ENCODE measurements around the gene TREM2.
"Not testable (repeated sequence)": the region's sequence is repeated elsewhere in the genome, so short reads cannot be mapped to it uniquely, and the experiment has no call there.

TREM2 gene

DNA sequence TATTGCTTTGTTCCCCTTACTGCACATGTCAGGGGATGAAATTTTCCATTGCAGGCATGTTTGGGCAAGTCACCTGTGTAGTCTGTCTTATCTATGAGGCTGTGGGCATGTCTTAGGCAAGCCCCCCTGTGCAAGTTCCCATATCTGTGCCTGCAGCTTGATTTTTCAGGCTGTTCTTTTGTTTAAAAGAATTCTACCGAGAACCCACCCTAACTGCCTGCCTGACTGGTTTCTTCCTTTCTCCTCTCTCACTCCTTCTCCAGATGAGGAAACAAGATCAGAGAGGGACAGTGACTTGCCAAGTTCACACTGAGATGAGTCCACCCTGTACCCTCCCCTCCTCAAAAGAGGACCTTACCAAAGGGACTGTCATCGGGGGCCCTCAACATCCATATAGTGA lies 27.1 kb upstream of the TREM2 start:
- Mint-ChIP-seq H3K9me3 (no peaks in the 10 kb centered on the region), H3K27me3 (no peaks in the 10 kb centered on the region), H3K4me3 (no peak overlapping the region), H3K27ac (no peak overlapping the region), H3K36me3 (peaks cover 3% of the 10 kb centered on the region), H3K4me1 (peaks cover 59% of the 10 kb centered on the region)

DNA sequence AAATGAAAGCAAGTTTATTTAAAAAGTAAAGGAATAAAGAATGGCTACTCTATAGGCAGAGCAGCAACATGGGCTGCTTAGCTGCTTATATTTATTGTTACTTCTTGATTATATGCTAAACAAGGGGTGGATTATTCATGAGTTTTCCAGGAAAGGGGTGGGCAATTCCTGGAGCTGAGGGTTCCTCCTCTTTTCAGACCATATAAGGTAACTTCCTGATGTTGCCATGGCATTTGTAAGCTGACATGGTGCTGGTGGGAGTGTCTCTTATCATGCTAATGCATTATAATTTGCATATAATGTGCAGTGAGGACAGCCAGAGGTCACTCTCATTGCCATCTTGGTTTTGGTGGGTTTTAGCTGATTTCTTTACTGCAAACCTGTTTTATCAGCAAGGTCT lies 26.1 kb upstream of the TREM2 start:
- H3K4me1 Mint-ChIP-seq, result peaks cover 50% of the 10 kb centered on the region
- H3K36me3 Mint-ChIP-seq, H3K9me3 Mint-ChIP-seq, H3K4me3 Mint-ChIP-seq, H3K27me3 Mint-ChIP-seq, H3K27ac Mint-ChIP-seq: not testable (repeated sequence)

GRCh38 chr6:41187924-41188886 lies 25.3 kb upstream of the TREM2 start:
- H3K27ac Mint-ChIP-seq, result no peak overlapping the region
- H3K27me3 Mint-ChIP-seq, result no peaks in the 10 kb centered on the region
- no peak overlapping the region for H3K4me3 Mint-ChIP-seq
- H3K4me1 Mint-ChIP-seq, result peaks cover 45% of the 10 kb centered on the region
- H3K9me3 Mint-ChIP-seq, result no peaks in the 10 kb centered on the region
- H3K36me3 Mint-ChIP-seq, result no peaks in the 10 kb centered on the region

- Mint-ChIP-seq H3K27ac (no peak overlapping the region), H3K27me3 (no peaks in the 10 kb centered on the region), H3K9me3 (no peaks in the 10 kb centered on the region), H3K4me1 (peaks cover 49% of the 10 kb centered on the region), H3K4me3 (no peak overlapping the region), H3K36me3 (no peaks in the 10 kb centered on the region)
Observed at GRCh38 chr6:41186031-41186562, 23.2 kb upstream of the TREM2 start.

DNA sequence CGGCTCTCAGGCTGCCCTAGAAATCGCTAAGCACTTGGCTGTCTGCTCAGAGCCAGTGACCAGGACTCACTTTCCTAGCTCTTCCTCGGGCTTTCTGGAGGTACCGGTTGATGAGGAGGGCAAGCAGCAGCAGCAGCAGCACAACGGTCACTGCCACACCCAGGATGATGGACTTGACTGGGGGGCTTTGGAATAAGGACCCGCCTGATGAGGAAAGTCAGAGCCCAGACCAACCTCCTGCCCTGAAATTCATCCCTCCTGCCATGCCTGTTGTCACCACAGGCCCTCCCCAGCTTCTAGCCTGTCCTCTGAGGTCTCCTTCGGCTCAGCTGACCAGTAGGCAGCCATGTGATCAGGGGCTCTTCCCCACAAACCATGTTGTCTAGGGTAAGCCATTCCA lies 21.8 kb upstream of the TREM2 start:
- Mint-ChIP-seq H3K9me3 (no peaks in the 10 kb centered on the region), H3K36me3 (no peaks in the 10 kb centered on the region), H3K4me3 (no peak overlapping the region), H3K4me1 (peaks cover 50% of the 10 kb centered on the region), H3K27ac (no peak overlapping the region), H3K27me3 (no peaks in the 10 kb centered on the region)

DNA sequence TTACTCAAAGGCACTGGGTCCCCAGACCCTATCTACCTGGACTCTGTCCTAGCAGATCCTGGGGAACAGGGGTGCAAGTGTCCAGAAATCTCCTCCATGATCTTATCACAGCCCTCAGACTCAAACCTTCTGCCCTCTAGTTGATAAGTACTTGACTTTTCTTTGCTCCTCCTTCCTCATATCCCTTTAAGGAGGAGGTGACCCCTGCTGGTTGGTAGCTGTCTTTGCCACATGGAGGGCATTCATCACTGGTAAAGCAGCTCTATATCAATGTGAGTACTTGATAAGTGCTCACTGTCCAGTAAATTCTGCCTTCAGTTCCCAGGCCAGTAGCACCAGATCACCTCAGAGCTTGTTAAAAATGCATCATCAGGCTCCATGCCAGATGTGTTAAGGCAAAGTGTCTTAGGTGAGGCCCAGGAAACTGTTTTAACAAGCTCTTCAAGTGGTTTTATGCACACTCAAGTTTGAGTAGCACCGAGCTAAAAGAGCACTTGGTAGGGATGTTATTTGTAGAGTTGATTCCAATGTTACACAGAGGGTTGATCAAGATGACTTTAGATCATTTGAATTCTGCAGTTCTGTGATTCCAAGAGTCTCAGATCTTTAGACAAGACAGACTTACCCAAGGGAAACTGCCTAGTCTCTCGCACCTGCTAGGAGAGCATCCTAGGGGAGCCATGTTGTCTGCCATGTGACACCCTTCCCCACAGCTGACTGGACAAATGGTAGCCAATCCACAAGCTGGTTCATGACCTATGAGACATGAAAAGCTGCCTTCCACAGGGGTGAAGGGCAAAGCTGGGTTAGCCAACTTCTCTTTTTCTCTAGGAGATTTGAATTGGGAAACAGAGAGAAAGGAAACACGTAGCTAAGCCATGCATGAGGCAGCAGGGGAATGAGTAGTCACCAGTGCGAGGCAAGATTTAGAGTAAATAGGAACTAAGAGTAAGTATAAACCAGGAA lies 19.4 kb upstream of the TREM2 start:
- peaks cover 39% of the 10 kb centered on the region for H3K4me1 Mint-ChIP-seq
- H3K27ac Mint-ChIP-seq, result no peak overlapping the region
- H3K36me3 Mint-ChIP-seq, result no peaks in the 10 kb centered on the region
- no peaks in the 10 kb centered on the region for H3K9me3 Mint-ChIP-seq
- no peak overlapping the region for H3K4me3 Mint-ChIP-seq
- no peaks in the 10 kb centered on the region for H3K27me3 Mint-ChIP-seq

DNA sequence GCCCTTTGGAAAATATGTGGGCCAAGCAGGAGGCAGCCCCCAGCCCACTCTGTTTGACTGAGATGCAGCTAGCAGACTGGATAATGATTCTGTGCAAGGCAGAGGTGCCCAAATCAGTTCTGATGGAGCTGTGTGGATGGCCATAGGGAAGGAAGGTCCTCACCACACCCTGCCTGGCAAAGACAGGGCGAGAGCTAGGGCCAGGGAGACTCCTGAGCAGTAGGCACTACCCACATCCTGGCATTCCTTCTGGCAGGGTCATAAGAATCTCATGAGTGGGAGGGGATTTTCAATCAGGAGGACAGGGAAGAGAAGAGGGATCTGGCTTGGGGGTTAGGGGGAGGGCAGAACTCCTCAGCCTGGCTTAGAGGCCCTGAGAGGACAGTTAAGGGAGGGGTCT lies 18.6 kb upstream of the TREM2 start:
- H3K4me1 Mint-ChIP-seq, result peaks cover 31% of the 10 kb centered on the region
- no peak overlapping the region for H3K27ac Mint-ChIP-seq
- no peaks in the 10 kb centered on the region for H3K27me3 Mint-ChIP-seq
- no peaks in the 10 kb centered on the region for H3K9me3 Mint-ChIP-seq
- H3K36me3 Mint-ChIP-seq, result no peaks in the 10 kb centered on the region
- no peak overlapping the region for H3K4me3 Mint-ChIP-seq

GRCh38 chr6:41179163-41179562 lies 16.2 kb upstream of the TREM2 start:
- Mint-ChIP-seq H3K9me3 (no peaks in the 10 kb centered on the region), H3K4me1 (peaks cover 17% of the 10 kb centered on the region), H3K36me3 (no peaks in the 10 kb centered on the region), H3K4me3 (no peak overlapping the region), H3K27me3 (no peaks in the 10 kb centered on the region), H3K27ac (no peak overlapping the region)

DNA sequence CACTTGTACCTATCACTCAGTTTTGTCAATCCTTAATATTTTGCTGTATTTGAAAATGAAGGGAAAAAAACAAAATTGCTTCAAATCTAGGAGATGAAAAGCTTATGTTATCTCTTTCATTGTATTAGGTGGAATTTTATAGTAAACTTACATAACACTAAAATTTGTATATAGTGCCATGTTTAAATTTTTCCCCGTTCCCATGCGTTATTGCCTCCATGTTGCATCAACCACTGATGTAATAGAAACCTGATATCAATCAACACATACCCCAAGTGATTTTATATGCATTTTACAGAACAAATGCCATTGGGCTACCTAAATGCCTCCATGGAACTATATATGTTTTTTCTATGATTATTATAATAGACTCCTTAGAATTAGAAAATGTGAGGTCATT lies 14.8 kb upstream of the TREM2 start:
- peaks cover 16% of the 10 kb centered on the region for H3K4me1 Mint-ChIP-seq
- no peaks in the 10 kb centered on the region for H3K9me3 Mint-ChIP-seq
- H3K27ac Mint-ChIP-seq, result no peak overlapping the region
- H3K36me3 Mint-ChIP-seq, result no peaks in the 10 kb centered on the region
- H3K4me3 Mint-ChIP-seq, result no peak overlapping the region
- H3K27me3 Mint-ChIP-seq, result no peaks in the 10 kb centered on the region

DNA sequence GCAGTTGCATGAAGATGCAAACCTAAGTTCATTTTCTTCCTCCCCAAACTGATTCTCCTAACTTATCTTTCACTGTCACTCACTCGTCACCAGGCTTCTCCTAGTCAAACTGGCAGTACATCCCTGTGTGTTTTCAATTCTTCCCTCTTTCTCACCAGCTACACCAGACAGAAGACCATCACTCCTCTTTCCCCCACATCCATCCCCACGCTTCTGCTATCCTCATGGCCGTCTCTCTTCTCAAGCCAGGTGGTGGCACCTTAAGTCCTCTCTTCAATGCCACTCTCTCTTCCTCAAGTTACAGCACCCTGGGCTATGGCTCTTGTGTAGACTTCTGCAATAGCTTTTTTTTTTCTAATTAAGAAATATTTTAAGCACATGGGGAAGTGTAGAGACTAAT lies 14.4 kb upstream of the TREM2 start:
- H3K36me3 Mint-ChIP-seq, result no peaks in the 10 kb centered on the region
- H3K4me3 Mint-ChIP-seq, result no peak overlapping the region
- H3K4me1 Mint-ChIP-seq, result peaks cover 13% of the 10 kb centered on the region
- no peaks in the 10 kb centered on the region for H3K27me3 Mint-ChIP-seq
- H3K27ac Mint-ChIP-seq, result no peak overlapping the region
- no peaks in the 10 kb centered on the region for H3K9me3 Mint-ChIP-seq

- H3K9me3 Mint-ChIP-seq, result no peaks in the 10 kb centered on the region
- no peaks in the 10 kb centered on the region for H3K36me3 Mint-ChIP-seq
- H3K4me3 Mint-ChIP-seq, result no peak overlapping the region
- peaks cover 2% of the 10 kb centered on the region for H3K4me1 Mint-ChIP-seq
- H3K27ac Mint-ChIP-seq, result no peak overlapping the region
- peaks cover 2% of the 10 kb centered on the region for H3K27me3 Mint-ChIP-seq
Observed at GRCh38 chr6:41176189-41176588, 13.3 kb upstream of the TREM2 start.

DNA sequence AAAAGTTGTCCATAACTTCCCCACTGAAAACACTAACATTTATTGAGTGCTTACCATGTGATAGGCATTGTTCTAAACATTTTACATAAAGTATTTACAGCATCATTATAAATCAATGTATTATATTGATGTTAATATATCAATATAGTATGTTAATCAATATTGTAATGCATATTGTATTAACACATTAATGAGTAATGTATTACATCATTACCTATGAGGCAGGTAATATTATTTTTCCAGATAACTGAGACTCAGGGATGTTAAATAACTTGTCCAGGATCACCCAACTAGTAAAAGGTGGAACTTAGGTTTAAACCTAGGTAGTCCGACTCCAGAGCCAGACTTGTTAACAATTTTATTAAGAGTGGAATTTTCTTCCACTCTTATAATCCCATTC lies 12.2 kb upstream of the TREM2 start:
- Mint-ChIP-seq H3K27ac (no peak overlapping the region), H3K9me3 (no peaks in the 10 kb centered on the region), H3K4me3 (no peak overlapping the region), H3K4me1 (no peaks in the 10 kb centered on the region), H3K36me3 (no peaks in the 10 kb centered on the region), H3K27me3 (peaks cover 2% of the 10 kb centered on the region)

DNA sequence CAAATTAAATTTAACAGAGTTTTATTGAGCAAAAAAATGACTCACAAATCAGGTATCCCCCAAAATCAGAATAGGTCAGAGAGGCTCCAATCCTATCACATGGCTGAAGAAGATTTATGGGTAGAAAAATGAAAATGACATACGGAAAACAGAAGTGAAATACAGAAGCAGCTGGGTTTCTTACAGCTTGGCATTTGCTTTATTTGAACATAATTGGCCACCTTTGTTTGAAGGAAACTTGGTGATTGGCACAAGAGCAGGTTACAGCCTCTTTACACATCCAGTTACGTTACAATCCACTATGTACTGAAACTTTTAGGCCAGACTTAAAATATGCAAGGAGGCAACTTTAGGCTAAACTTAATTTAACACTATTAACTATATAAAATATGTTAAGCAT lies 11.7 kb upstream of the TREM2 start:
- Mint-ChIP-seq H3K27ac (no peak overlapping the region), H3K4me3 (no peak overlapping the region)

DNA sequence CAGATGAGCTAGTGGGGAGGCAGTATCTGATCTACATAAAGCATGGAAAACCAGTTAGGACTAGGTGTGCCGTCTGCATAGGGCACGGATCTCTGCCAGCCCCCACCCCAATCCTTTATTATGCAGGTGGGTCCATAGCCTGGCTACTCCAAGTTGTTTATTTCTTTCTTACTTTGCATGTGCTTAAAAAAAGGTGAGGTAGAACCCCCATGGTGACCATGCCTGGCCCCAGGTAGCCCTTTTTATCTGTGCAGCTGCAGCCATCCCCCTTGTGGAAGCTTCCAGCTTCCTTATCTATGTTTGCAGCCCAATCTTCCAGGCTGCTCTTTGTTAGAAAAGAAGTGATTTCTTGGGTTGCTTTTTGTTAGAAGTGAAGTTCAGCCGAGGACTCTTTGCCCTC lies 9.0 kb upstream of the TREM2 start:
- Mint-ChIP-seq H3K36me3 (no peaks in the 10 kb centered on the region), H3K4me1 (peaks cover 3% of the 10 kb centered on the region), H3K27me3 (peaks cover 2% of the 10 kb centered on the region), H3K9me3 (no peaks in the 10 kb centered on the region), H3K27ac (no peak overlapping the region), H3K4me3 (no peak overlapping the region)

More for the DNA sequence above, 11.7 kb upstream of the TREM2 start:
- Mint-ChIP-seq H3K4me1 (no peaks in the 10 kb centered on the region), H3K9me3 (no peaks in the 10 kb centered on the region), H3K27me3 (peaks cover 2% of the 10 kb centered on the region), H3K36me3 (no peaks in the 10 kb centered on the region)

DNA sequence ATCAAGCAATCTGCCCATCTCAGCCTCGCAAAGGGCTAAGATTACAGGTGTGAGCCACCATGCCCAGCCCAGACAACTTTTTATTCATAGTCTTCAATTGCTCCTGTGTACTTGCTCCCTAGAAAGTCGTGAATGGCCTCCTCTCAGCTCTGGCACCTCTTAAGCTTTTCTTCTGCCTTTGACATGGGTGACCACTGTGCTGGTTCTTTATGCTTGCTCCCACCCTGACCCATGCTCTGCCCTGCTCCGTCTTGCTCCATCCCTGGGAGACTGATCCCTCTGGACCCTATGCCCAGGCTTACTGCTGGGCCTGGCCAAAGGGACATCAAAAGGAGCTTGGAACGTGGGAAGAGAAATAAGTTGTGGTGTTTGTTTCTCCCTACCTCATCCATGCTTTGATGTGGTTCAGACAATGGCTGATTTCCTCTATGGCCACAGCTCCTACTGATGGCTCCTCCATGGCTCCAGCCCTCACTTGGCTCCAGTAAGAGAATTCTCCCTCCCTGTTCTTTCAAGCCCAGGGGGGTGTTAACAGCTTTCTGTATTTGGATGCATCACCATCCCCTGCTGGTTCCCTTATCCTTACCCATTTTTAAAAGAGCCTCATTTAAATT lies 7.7 kb upstream of the TREM2 start:
- peak overlapping the region; percentile 44 for H3K27ac Mint-ChIP-seq
- no peaks in the 10 kb centered on the region for H3K9me3 Mint-ChIP-seq

More for the DNA sequence above, 7.7 kb upstream of the TREM2 start:
- Mint-ChIP-seq H3K36me3 (no peaks in the 10 kb centered on the region), H3K27me3 (peaks cover 2% of the 10 kb centered on the region), H3K4me3 (no peak overlapping the region), H3K4me1 (peaks cover 3% of the 10 kb centered on the region)
